ENCODE measurements around the gene MTUS2.
"Not testable (repeated sequence)": the region's sequence is repeated elsewhere in the genome, so short reads cannot be mapped to it uniquely, and the experiment has no call there.

MTUS2 gene

GRCh38 chr13:29369060-29369743 lies 549.1 kb downstream of the MTUS2 start:
- peak; percentile 9 for DNase-seq (ENCODE audit: low read depth, low spot score)
- no CpG with 5 or more reads among the region's 8 CpGs for WGBS (ENCODE audit: insufficient coverage, insufficient read length)
- Histone ChIP-seq H3K27ac (ENCODE audit: low read length) (no peak overlapping the region), H3K36me3 (ENCODE audit: control insufficient read depth, insufficient read depth, low read length) (no peaks in the 10 kb centered on the region), H3K4me3 (ENCODE audit: low read length) (no peak overlapping the region), H3K9me3 (ENCODE audit: control insufficient read depth, insufficient read depth, low read length) (no peaks in the 10 kb centered on the region), H3K4me1 (ENCODE audit: control insufficient read depth, insufficient read depth, low read length) (no peaks in the 10 kb centered on the region), H3K27me3 (ENCODE audit: control insufficient read depth, insufficient read depth, low read length) (no peaks in the 10 kb centered on the region)

DNA sequence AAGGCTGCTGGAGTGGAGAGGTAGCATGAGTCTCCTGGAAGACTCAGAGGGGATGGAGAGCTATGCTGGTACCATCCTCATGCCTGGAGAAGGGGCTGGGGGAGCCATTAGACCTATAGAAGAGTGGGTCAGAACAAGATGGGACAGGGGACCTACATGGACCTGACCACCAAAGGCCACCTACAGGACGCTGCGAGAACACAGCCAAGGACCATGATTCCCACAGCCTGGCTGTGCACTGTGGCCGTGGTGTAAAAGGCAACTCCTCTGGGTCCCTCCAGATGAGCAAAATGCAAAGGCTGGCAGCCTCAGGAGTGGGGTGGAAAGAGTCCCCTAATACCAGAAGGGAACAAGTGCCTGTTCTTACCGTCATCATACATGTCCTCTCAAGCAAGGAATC lies 559.1 kb downstream of the MTUS2 start:
- no peaks in the 10 kb centered on the region for H3K36me3 ChIP-seq (ENCODE audit: control insufficient read depth, insufficient read depth, low read length)
- no peak for DNase-seq (ENCODE audit: low read depth, low spot score)
- H3K27me3 ChIP-seq (ENCODE audit: control insufficient read depth, insufficient read depth, low read length) = no peaks in the 10 kb centered on the region
- no CpG with 5 or more reads among the region's 4 CpGs for WGBS (ENCODE audit: insufficient coverage, insufficient read length)
- no peak overlapping the region for H3K27ac ChIP-seq (ENCODE audit: low read length)
- H3K9me3 ChIP-seq (ENCODE audit: control insufficient read depth, insufficient read depth, low read length) = peaks cover 4% of the 10 kb centered on the region; the same call in 1 of the 2 replicates
- H3K4me3 ChIP-seq (ENCODE audit: low read length) = no peak overlapping the region
- H3K4me1 ChIP-seq (ENCODE audit: control insufficient read depth, insufficient read depth, low read length) = no peaks in the 10 kb centered on the region

- no peaks in the 10 kb centered on the region for H3K4me1 ChIP-seq (ENCODE audit: control insufficient read depth, insufficient read depth, low read length)
- H3K4me3 ChIP-seq (ENCODE audit: low read length) = no peak overlapping the region
- WGBS (ENCODE audit: insufficient coverage, insufficient read length) = no CpG with 5 or more reads among the region's 1 CpG
- no peaks in the 10 kb centered on the region for H3K27me3 ChIP-seq (ENCODE audit: control insufficient read depth, insufficient read depth, low read length)
- H3K9me3 ChIP-seq (ENCODE audit: control insufficient read depth, insufficient read depth, low read length) = peaks cover 4% of the 10 kb centered on the region; the same call in 1 of the 2 replicates
- H3K27ac ChIP-seq (ENCODE audit: low read length) = no peak overlapping the region
- no peak for DNase-seq (ENCODE audit: low read depth, low spot score)
- no peaks in the 10 kb centered on the region for H3K36me3 ChIP-seq (ENCODE audit: control insufficient read depth, insufficient read depth, low read length)
These were observed 559.7 kb downstream of the MTUS2 start for GRCh38 chr13:29379865-29380264.

DNA sequence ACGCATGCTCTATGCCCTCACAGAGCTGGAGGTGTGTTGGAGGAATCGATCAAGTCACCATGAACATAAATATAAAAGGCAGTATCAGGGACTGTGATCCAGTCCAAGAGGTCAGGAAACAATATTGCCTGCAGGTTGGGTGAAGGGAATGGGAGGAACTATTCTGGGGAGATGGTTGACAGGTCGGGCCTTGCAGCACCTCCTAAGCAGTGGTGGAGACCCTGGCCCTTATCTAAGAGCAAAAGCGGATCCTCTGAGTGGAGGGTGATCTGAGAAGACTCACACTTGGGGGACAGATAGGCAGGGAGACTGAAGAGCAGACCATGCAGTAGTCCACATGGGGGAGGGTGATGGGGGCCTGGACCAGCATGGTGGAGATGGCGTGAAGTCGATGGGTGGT lies 561.9 kb downstream of the MTUS2 start:
- no peak overlapping the region for H3K4me3 ChIP-seq (ENCODE audit: low read length)
- H3K9me3 ChIP-seq (ENCODE audit: control insufficient read depth, insufficient read depth, low read length) = peaks cover 4% of the 10 kb centered on the region; the same call in 1 of the 2 replicates
- no peak overlapping the region for H3K27ac ChIP-seq (ENCODE audit: low read length)
- no peak for DNase-seq (ENCODE audit: low read depth, low spot score)
- no peaks in the 10 kb centered on the region for H3K36me3 ChIP-seq (ENCODE audit: control insufficient read depth, insufficient read depth, low read length)
- WGBS (ENCODE audit: insufficient coverage, insufficient read length) = 100% methylated on average over 2 of the region's 6 CpGs
- H3K27me3 ChIP-seq (ENCODE audit: control insufficient read depth, insufficient read depth, low read length) = no peaks in the 10 kb centered on the region
- H3K4me1 ChIP-seq (ENCODE audit: control insufficient read depth, insufficient read depth, low read length) = no peaks in the 10 kb centered on the region

- no peaks in the 10 kb centered on the region for H3K4me1 ChIP-seq (ENCODE audit: control insufficient read depth, insufficient read depth, low read length)
- no peaks in the 10 kb centered on the region for H3K27me3 ChIP-seq (ENCODE audit: control insufficient read depth, insufficient read depth, low read length)
- no CpG with 5 or more reads among the region's 5 CpGs for WGBS (ENCODE audit: insufficient coverage, insufficient read length)
- no peak for DNase-seq (ENCODE audit: low read depth, low spot score)
- no peaks in the 10 kb centered on the region for H3K36me3 ChIP-seq (ENCODE audit: control insufficient read depth, insufficient read depth, low read length)
- H3K9me3 ChIP-seq (ENCODE audit: control insufficient read depth, insufficient read depth, low read length) = peaks cover 4% of the 10 kb centered on the region
- no peak overlapping the region for H3K4me3 ChIP-seq (ENCODE audit: low read length)
- no peak overlapping the region for H3K27ac ChIP-seq (ENCODE audit: low read length)
These were observed 563.3 kb downstream of the MTUS2 start for GRCh38 chr13:29383476-29383875.

GRCh38 chr13:29384466-29384865 lies 564.3 kb downstream of the MTUS2 start:
- Histone ChIP-seq H3K9me3 (ENCODE audit: control insufficient read depth, insufficient read depth, low read length) (peaks cover 2% of the 10 kb centered on the region), H3K27ac (ENCODE audit: low read length) (no peak overlapping the region), H3K27me3 (ENCODE audit: control insufficient read depth, insufficient read depth, low read length) (no peaks in the 10 kb centered on the region), H3K36me3 (ENCODE audit: control insufficient read depth, insufficient read depth, low read length) (no peaks in the 10 kb centered on the region), H3K4me1 (ENCODE audit: control insufficient read depth, insufficient read depth, low read length) (no peaks in the 10 kb centered on the region), H3K4me3 (ENCODE audit: low read length) (no peak overlapping the region)
- WGBS (ENCODE audit: insufficient coverage, insufficient read length) = no CpG with 5 or more reads among the region's 3 CpGs
- no peak for DNase-seq (ENCODE audit: low read depth, low spot score)

DNA sequence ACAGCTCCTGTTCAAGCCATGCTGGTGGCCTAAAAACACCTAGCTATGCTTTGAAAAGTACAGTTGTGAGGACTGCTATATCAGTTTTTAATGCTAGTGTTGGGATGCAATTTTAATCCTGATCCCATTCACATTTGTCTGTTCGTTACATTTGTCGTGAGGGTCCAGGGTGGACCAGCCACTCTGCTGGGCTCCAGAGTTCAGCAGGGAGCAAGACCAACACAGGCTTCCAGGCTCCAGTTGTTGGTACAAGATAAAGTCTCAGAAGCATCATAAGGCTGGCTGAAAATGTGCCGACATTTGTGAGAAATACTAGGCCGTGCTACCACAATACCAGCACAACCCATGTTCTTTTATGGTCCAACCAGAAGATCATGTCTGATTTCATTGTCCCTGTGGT lies 564.7 kb downstream of the MTUS2 start:
- no peaks in the 10 kb centered on the region for H3K27me3 ChIP-seq (ENCODE audit: control insufficient read depth, insufficient read depth, low read length)
- no peaks in the 10 kb centered on the region for H3K4me1 ChIP-seq (ENCODE audit: control insufficient read depth, insufficient read depth, low read length)
- H3K4me3 ChIP-seq (ENCODE audit: low read length) = no peak overlapping the region
- WGBS (ENCODE audit: insufficient coverage, insufficient read length) = no CpG with 5 or more reads among the region's 4 CpGs
- no peak for DNase-seq (ENCODE audit: low read depth, low spot score)
- no peaks in the 10 kb centered on the region for H3K36me3 ChIP-seq (ENCODE audit: control insufficient read depth, insufficient read depth, low read length)
- no peak overlapping the region for H3K27ac ChIP-seq (ENCODE audit: low read length)
- peaks cover 2% of the 10 kb centered on the region for H3K9me3 ChIP-seq (ENCODE audit: control insufficient read depth, insufficient read depth, low read length)

- Histone ChIP-seq H3K36me3 (ENCODE audit: control insufficient read depth, insufficient read depth, low read length) (no peaks in the 10 kb centered on the region), H3K4me3 (ENCODE audit: low read length) (no peak overlapping the region), H3K4me1 (ENCODE audit: control insufficient read depth, insufficient read depth, low read length) (no peaks in the 10 kb centered on the region), H3K27ac (ENCODE audit: low read length) (no peak overlapping the region), H3K9me3 (ENCODE audit: control insufficient read depth, insufficient read depth, low read length) (no peaks in the 10 kb centered on the region; the same call in 1 of the 2 replicates), H3K27me3 (ENCODE audit: control insufficient read depth, insufficient read depth, low read length) (no peaks in the 10 kb centered on the region)
- DNase-seq (ENCODE audit: low read depth, low spot score) = no peak
- WGBS (ENCODE audit: insufficient coverage, insufficient read length) = no CpG with 5 or more reads among the region's 3 CpGs
These were observed 566.1 kb downstream of the MTUS2 start for GRCh38 chr13:29386246-29386645.

DNA sequence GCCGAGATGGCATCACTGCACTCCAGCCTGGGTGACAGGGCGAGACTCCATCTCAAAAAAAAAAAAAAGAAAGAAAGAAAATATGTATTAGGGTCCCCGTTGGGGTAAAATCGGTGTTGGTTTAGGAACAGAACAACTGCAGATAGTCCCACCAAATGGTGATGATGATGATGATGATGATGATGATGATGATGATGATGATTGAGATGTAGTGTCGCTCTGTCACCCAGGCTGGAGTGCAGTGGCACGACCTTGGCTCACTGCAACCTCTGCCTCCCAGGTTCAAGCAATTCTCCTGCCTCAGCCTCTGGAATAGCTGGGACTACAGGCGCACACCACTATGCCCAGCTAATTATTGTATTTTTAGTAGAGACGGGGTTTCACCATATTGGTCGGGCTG lies 570.5 kb downstream of the MTUS2 start:
- no CpG with 5 or more reads among the region's 9 CpGs for WGBS (ENCODE audit: insufficient coverage, insufficient read length)
- DNase-seq (ENCODE audit: low read depth, low spot score); H3K9me3 ChIP-seq (ENCODE audit: control insufficient read depth, insufficient read depth, low read length); H3K4me1 ChIP-seq (ENCODE audit: control insufficient read depth, insufficient read depth, low read length); H3K36me3 ChIP-seq (ENCODE audit: control insufficient read depth, insufficient read depth, low read length); H3K4me3 ChIP-seq (ENCODE audit: low read length); H3K27ac ChIP-seq (ENCODE audit: low read length); H3K27me3 ChIP-seq (ENCODE audit: control insufficient read depth, insufficient read depth, low read length): not testable (repeated sequence)

- H3K4me3 ChIP-seq (ENCODE audit: low read length) = no peak overlapping the region
- no peak overlapping the region for H3K27ac ChIP-seq (ENCODE audit: low read length)
- no CpG with 5 or more reads among the region's 2 CpGs for WGBS (ENCODE audit: insufficient coverage, insufficient read length)
- H3K27me3 ChIP-seq (ENCODE audit: control insufficient read depth, insufficient read depth, low read length) = no peaks in the 10 kb centered on the region
- DNase-seq (ENCODE audit: low read depth, low spot score) = no peak
- no peaks in the 10 kb centered on the region for H3K36me3 ChIP-seq (ENCODE audit: control insufficient read depth, insufficient read depth, low read length)
- no peaks in the 10 kb centered on the region for H3K9me3 ChIP-seq (ENCODE audit: control insufficient read depth, insufficient read depth, low read length)
- H3K4me1 ChIP-seq (ENCODE audit: control insufficient read depth, insufficient read depth, low read length) = no peaks in the 10 kb centered on the region
These were observed 576.3 kb downstream of the MTUS2 start for GRCh38 chr13:29396446-29396845.

GRCh38 chr13:29397265-29397664 lies 577.1 kb downstream of the MTUS2 start:
- DNase-seq (ENCODE audit: low read depth, low spot score) = no peak
- Histone ChIP-seq H3K4me1 (ENCODE audit: control insufficient read depth, insufficient read depth, low read length) (no peaks in the 10 kb centered on the region), H3K36me3 (ENCODE audit: control insufficient read depth, insufficient read depth, low read length) (no peaks in the 10 kb centered on the region), H3K27ac (ENCODE audit: low read length) (no peak overlapping the region), H3K27me3 (ENCODE audit: control insufficient read depth, insufficient read depth, low read length) (no peaks in the 10 kb centered on the region), H3K4me3 (ENCODE audit: low read length) (no peak overlapping the region), H3K9me3 (ENCODE audit: control insufficient read depth, insufficient read depth, low read length) (no peaks in the 10 kb centered on the region)
- WGBS (ENCODE audit: insufficient coverage, insufficient read length) = no CpG with 5 or more reads among the region's 3 CpGs
